Measurements from ENCODE around the gene TCERG1L.

DNA sequence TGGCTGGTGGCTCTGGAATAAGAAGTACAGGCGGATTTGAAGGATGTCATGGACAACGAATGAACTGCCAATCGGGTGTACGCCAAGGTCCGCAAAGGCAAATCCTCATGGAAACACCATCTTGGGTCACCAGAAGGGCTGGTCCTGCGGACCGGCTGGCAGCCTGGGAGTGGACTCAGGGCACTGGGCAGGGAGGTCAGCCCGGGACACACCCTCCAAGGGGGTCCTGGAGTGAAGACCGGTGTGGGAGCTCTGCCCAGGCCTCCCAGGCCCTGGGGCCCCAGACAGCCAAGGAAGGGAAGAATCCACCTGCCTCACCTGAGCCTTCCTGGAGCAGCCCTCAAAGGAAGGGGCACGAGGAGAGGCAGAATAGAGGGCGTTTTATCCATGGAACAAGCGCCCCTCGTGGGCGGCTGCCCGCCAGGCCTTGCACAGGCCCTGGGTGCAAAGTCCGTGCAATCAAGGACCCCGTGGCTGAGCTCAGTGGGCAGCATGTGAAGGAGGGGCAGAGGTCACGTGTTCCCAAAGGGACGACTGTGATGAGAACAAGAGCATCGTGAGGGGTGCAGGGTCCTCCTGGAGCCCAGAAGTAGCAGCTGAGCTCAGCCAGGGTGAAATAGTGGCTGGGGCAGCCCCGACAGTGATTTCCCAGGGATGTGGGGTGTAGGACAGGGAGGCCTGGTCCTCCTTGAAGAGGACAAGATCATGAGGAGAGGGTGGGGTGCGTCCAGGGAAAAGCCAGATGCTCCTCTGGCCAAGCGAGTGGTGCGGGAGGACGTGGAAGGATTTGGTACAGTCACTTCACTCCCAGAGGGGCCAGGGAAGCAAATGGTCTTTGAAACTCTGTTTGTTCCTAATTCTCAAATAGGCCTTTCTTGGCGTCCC lies 105.2 kb downstream of the TCERG1L start:
- TF ChIP-seq, protein P1, sequence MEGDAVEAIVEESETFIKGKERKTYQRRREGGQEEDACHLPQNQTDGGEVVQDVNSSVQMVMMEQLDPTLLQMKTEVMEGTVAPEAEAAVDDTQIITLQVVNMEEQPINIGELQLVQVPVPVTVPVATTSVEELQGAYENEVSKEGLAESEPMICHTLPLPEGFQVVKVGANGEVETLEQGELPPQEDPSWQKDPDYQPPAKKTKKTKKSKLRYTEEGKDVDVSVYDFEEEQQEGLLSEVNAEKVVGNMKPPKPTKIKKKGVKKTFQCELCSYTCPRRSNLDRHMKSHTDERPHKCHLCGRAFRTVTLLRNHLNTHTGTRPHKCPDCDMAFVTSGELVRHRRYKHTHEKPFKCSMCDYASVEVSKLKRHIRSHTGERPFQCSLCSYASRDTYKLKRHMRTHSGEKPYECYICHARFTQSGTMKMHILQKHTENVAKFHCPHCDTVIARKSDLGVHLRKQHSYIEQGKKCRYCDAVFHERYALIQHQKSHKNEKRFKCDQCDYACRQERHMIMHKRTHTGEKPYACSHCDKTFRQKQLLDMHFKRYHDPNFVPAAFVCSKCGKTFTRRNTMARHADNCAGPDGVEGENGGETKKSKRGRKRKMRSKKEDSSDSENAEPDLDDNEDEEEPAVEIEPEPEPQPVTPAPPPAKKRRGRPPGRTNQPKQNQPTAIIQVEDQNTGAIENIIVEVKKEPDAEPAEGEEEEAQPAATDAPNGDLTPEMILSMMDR (IDR thresholded peaks at IDR 0.05) = no peak
- no peak for TF ChIP-seq POLR2A (IDR thresholded peaks at IDR 0.05)
